HuH-7.5 (cell line): ENCODE data around the gene PABPC4L.
"Not testable (repeated sequence)": the region's sequence is repeated elsewhere in the genome, so short reads cannot be mapped to it uniquely, and the experiment has no call there.

Experiments used
- DNase-seq: peaks from one replicate; pipeline ENCODE4 v3.0.0; 2011; ENCODE audit warnings: low spot score

Gene PABPC4L

DNA sequence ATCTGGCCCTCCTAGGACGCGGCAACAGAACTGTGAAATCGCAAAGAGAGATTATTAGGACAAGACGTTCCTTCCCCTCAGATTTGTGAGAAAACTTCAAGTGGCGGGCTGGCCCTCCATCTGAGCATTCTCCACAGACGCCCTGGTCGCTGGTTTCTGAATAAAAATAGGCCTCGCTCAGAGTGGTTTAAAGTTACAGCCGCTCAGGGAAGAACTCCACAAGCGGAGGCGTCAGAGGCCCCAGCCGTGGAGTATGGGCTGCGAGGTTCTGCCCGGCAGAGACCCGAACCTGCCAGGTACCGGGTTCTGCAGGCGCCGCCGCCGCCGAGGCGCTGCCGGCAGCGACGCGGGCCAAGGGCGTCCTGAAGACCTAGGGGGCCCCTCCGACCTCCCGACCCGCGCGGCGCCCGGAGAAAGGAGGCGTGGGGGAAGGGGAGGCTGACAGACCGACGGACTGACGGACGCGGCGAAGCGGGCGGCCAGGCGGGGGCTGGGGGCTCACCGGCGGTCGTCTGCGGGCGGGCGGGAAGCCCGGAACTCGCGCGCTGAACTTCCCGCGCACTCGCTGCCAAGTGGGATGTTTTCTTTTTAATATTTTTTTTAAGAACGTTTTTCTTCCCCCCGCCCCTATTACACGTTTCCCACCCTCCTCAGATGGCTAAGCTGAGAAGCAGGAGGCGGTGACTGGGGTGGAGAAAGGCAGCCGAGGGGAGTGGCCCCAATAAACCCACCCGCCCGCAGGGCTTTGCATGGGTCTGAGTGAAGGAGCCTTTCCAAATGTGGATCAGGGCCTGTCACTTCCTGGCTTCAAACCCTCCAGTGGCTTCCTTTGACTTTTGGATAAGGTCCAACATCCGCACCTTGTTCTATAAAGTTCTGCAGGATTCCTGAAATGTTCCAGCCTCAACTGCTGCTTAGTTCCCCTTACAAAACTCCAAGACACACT is at the start of gene PABPC4L:
Gene PABPC4L, minus strand, starts transcription at position 574 of the 946 bp plus-strand sequence. CDS start 770 bp downstream, outside the sequence.
- peak; percentile 45 for DNase-seq

DNA sequence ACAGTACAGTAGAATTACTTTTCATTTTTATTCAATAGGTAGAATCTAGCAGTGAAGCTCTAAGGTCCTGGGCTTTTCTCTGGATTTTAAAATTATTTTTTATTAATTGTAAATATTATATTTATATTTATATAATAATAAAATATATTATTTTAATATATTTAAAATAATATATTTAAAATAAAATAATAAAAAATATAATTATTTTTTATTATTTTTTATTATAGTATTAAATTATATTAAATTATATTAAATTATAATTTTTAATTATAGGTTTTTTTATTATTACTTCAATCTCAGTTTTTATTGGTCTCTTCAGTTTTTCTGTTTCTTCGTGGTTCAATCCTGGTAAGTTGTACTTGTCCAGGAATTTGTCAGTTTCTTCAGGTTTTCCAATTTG is 49.7 kb upstream of the PABPC4L start:
- no peak for DNase-seq

DNA sequence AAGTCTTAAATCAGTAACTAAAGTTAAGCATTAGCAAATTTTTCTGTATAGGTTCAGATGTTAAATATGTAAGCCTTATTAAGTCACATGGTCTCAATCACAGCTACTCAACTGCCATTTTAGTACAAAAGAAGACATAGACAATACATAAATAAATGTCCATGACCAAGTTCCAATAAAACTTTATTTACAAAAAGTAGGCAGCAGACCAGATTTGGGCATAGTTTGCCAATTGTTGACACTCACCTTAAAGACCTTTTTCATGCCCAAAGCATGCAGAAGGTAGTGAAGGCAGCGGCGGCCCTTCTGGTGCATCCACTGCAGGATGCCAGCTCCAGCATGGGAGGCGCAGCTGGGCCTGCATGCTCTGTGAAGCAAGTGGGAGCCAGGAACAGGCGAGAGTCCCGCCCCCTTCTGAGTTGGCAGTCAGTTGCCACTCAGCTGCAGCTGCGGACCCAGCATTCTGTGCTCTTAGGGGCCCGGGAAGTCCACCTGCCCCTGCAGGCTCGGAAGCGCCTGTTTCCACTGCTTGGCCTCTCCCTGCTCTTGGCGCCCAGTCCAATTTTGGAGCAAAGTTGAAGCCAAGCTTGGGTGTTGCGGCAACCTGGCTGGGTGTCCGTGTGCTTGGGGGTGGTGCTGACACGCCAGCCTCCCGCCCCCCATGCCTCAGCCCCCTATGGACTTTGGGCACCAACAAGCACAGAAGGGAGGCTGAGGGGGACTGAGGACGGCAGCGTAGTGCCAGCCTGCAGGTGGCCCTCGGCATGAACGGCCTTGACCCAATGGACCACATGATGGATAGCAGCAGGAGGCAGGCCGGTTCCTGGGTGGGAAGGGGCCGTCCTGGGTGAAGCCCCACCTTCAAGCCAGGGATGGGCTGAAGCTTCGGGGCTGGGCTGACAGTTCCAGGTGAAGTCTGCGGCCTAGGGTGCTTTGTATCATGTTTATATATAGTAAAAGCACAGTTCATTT is 42.4 kb upstream of the PABPC4L start:
- DNase-seq: no peak

DNA sequence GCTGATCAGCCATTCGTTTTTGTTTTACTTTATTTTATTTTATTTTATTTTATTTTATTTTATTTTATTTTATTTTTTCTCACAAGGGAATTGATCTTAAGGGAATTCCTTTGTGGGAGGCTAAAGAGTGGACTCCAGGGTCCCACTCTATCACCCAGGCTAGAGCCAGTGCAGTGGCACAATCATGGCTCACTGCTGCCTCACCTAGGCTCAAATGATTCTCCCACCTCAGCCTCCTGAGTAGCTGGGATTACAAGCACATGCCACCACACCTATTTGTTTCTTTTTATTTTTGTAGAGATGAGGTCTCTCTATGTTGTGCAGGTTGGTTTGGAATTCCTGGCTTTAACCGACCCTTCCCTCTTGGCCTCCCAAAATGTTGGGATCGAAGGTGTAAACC is 17.5 kb upstream of the PABPC4L start:
- DNase-seq: no peak

DNA sequence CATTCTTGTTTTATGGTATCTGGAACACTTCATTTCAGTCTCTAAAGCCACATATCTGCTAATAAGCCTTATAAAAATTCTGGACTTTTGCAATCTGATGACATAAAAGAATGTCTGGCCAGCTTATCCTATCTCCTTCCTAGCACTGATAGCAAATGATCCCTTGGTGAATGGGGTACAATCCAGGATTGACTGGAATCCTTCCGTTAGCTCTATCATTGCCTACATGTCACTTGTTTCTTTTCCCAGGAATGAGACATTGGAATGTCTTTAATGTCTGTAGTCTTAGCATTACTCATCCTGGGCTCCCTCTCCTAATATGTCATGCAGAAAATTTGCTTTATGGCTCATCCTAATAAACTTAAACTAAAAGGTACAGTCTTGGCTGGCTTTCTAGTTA is 14.8 kb upstream of the PABPC4L start:
- DNase-seq: no peak

DNA sequence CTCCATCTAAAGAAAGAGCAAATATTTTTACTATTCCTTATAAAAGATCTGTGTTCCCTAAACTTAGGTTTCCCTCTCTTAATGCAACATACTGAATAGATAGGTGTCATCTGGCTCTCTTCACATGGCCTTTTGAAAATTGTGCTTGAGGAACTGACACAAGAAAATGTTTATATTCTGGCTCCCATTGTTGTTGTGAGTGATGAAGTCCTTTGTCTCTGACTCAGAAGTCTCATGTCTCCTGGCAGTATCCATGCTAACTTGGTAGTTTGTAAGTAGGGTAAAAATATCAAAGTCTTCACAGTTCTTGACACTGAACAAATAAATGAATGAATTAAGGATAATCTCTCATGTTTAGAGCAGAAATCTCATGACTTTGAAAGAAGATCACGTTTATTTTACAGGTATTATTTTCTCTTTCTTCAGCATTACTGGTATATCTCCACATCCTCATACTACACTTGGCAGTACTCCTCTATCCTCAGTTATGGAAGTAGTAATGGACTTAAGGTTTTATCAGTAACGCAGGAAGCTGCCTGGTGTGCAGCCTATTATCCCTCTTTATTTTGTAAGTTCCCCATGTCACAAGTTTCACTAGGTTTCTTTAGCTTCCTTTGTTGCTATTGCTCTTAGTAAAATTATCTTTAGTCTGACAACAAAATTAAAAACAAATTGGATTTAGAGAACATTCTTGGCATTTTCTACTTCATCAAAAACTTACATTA is 14.2 kb upstream of the PABPC4L start:
- no peak for DNase-seq

DNA sequence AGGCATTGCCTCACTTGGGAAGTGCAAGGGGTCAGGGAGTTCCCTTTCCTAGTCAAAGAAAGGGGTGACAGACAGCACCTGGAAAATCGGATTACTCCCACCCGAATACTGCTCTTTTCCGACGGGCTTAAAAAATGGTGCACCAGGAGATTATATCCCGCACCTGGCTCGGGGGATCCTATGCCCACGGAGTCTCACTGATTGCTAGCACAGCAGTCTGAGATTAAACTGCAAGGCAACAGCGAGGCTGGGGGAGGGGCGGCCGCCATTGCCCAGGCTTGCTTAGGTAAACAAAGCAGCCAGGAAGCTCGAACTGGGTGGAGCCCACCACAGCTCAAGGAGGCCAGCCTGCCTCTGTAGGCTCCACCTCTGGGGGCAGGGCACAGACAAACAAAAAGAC is 6.4 kb upstream of the PABPC4L start:
- DNase-seq: not testable (repeated sequence)

DNA sequence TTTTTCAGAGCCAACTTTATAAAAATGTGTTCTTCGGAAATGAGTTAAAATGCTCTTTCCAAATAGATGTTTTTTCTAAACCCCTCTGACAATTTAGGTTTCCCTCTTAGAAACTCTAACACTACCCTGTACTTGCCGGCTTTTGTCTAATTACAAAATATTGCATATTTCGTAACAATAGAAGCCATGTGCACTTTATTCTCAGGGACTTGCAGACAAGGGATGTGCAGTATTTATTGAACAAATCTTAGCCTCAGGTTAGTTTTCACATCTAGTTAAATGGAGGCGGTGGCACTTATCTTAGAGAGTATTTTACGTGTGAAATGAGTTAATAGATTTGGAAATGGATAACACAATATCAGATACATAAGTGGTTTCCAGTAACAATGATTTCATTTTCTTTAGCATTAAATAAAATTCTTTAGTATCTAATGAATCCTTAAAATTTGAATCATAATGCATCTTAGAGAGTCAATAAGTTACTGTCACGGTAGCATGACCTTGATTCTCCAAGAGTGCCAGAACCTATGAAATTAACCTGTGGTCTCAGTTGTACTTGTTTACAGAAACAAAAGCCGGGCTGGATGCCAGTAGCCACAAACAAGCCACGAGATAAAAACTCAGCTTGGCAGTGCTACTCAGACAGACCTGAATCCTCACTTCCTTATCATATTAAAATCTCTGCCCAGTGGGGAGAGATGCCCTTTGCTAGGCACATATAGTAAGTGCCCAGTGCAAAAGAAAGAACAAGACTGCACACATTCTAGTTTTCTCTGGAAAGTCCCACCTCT is 772 bp upstream of the PABPC4L start:
- peak; percentile 4 for DNase-seq

DNA sequence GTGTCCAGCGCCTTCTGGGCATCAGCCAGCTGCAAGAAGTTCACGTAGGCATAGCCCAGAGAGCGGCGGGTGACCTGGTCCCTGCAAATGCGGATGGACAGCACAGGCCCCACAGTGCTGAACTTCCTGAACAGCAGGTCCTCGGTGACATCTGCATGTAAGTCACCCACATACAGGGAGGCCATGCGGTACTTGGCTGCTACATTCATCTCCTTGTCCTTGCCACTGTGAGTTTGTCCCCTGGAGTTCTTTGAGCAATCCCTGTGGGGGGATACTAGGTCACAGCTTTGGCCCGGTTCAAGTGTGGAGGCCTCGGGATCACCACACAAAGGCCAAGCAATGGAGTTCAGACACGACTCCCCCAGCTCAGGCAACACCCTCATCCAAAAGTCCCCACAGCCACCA is 776 bp downstream of the PABPC4L start:
- DNase-seq: peak; percentile 14

DNA sequence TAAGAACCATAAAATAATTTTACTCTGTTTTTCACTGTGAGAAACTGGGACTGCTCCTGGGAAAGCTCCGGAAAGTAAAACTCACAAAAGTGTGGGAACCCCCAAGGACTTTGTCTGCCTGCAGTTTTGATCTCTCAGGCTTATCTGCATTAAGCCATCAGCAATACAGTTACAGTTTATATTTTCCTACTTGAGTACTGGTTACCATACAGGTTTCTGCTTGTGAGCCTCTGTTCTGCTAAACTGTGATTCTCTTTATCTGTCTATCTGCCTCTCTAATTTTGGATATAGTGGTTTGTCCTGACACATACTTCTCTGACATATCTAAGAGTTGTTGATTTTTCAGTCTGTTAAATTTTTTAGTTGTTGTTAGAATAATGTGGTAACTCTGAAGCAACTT is 11.6 kb downstream of the PABPC4L start:
- DNase-seq: no peak

DNA sequence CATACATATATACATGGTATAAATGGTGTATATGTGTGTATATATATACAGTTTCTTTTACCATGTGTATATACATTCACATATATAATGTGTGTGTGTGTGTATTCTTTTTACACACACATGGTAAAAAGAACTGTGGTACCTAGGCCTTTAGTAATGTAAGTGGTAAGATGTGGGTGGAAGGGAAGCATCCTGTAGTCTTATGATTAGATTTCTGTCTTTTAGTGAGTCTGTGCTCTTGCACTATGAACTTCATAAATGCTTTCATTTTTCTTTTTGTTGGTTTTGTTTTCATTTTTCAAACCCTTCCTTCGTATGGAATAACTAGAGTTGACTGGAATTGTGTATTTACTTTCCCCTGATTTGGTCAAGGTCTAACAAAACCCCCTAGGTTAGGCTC is 12.1 kb downstream of the PABPC4L start:
- DNase-seq: no peak

DNA sequence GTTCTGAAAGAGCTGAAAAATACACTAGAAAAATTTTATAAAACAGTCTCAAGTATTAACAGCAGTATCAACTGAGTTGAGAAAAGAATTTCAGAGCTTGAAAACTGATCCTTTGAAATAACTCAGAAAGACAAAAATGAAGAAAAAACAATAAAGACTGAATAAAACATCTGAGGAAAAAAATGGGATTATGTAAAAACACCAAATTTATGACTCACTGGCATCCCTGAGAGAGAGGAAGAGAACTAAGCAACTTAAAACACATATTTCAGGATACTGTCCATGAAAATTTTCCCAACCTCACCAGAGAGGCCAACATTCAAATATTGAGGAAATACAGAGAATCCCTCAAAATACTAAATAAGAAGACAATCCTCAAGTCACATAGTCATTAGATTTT is 22.9 kb downstream of the PABPC4L start:
- DNase-seq: no peak

DNA sequence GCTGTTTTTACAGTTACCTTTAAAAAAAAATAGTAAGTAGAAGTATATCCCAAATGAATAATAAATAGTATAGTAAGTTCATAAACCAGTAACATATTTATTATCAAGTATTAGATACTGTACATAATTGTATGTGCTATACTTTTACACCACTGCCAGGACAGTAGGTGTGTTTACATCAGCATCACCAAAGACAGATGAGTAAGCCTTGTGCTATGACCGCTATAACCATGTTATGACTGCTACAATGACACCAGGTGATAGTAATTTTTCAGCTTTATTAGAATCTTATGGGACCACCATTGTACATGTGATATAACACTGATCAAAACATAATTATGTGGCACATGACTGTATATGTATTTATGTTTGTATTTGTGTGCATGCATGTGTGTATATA is 27.3 kb downstream of the PABPC4L start:
- DNase-seq: no peak

DNA sequence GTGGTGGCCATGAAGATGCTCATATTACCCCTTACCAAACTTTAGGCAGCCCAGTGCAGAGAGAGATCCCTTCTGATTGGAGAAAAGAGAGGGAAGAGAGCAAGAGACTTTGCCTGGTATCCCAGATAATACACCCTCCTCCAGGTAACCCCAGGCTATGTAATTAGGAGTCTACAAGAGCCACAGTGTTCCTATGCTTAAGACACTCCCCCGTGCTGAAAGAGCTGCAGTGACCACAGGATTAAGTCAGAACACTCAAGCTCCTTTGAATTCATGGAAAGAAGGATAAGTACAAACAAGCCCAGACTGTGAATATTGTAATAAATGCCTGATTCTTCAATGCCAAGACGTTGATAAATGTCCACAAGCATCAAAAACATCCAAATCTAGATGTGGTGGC is 41.4 kb downstream of the PABPC4L start:
- DNase-seq: no peak

DNA sequence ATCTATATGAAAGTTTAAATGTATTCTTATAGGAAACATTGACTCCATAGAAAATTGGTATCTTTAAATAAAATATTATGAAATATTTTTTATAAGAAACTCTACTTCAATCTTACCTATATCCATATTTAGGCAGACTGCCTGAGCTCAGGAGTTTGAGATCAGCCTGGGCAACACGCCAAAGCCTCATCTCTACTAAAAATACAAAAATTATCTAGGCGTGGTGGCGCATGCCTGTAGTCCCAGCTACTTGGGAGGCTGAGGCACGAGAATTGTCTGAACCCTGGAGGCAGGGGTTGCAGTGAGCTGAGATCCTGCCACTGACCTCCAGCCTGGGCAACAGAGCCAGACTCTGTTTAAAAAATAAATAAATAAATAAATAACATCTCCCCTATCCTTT is 47.5 kb downstream of the PABPC4L start:
- no peak for DNase-seq

DNA sequence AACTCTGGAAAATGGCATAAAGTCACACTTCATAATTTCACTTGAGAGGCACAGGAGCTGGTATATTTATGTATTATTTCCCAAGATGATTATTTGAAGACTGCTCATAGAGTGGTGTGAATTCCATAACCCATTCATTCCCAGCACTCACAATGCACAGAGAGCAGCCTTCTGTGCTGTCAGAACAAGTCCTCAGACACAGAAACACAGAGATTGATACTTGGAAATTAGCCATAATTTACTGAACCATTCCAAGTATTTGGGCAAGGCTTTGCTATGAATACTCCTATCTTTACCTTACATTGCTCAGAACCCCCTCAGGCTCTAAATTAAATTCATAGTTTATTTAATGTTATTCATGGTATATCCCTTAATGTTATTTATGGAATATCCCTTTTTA is 53.6 kb downstream of the PABPC4L start:
- no peak for DNase-seq
